Aorta (tissue), 5 donors: Measurements from ENCODE around the gene TAP1. TPM values are rescaled to one million over a fixed set of nuclear protein-coding genes. Genes with fewer than 3 reads are reported as not detected.
A peak's percentile ranks its signal among the peaks of the same experiment; 100 is the strongest.
"Not testable (repeated sequence)": the region's sequence is repeated elsewhere in the genome, so short reads cannot be mapped to it uniquely, and the experiment has no call there.

ENCODE experiments used
- ATAC-seq: fragments of 200-7000 bp; cut with Tn5 transposase; one replicate; pipeline ENCODE4 v1.9.1; 2022; ENCODE audit warnings: moderate library complexity; ENCODE audit not compliant: low FRiP score
- DNase-seq, 2 donors: peaks; one replicate each; pipeline ENCODE4 v3.0.0-alpha.2; 2020
- H3K27ac ChIP-seq, 2 donors: one replicate each; pipeline ENCODE4 v1.5.1; 2013; ENCODE audit warnings: low read length in 2 of 2, mild to moderate bottlenecking in 2 of 2, moderate library complexity in 2 of 2, control low read depth in 1 of 2, inconsistent platforms in 1 of 2, low read depth in 1 of 2
- H3K27me3 ChIP-seq, 2 donors: one replicate each; pipeline ENCODE4 v1.6.1; 2013; ENCODE audit warnings: control low read depth in 1 of 2, low read length in 1 of 2, mild to moderate bottlenecking in 1 of 2, moderate library complexity in 1 of 2; ENCODE audit not compliant: insufficient read depth in 2 of 2, control insufficient read depth in 1 of 2
- H3K36me3 ChIP-seq, 2 donors: one replicate each; pipeline ENCODE4 v1.6.1; 2013; ENCODE audit warnings: control low read depth in 1 of 2, low read length in 1 of 2, mild to moderate bottlenecking in 1 of 2; ENCODE audit not compliant: insufficient read depth in 2 of 2, control insufficient read depth in 1 of 2
- H3K4me1 ChIP-seq, 2 donors: one replicate each; pipeline ENCODE4 v1.6.1; 2013; ENCODE audit warnings: low read length in 2 of 2, control low read depth in 1 of 2, mild to moderate bottlenecking in 1 of 2, moderate library complexity in 1 of 2; ENCODE audit not compliant: insufficient read depth in 2 of 2, control insufficient read depth in 1 of 2
- H3K4me3 ChIP-seq, 2 donors: one replicate each; pipeline ENCODE4 v1.5.1; 2013; ENCODE audit warnings: low read length in 2 of 2, control low read depth in 1 of 2, mild to moderate bottlenecking in 1 of 2
- H3K9me3 ChIP-seq: one replicate; pipeline ENCODE4 v1.6.1; 2013; ENCODE audit warnings: mild to moderate bottlenecking, low read length; ENCODE audit not compliant: control insufficient read depth
- WGBS, 2 donors: extraction: QIAGEN DNeasy Blood & Tissue Kit; methylation state at CpG; one replicate each; pipeline ENCODE4 v1.1.7; 2013; 5-methylcytosine and 5-hydroxymethylcytosine counted together
- intact Hi-C, 2 donors: fragments of 100-400 bp; cut with DNase I; formaldehyde crosslinking; loops; one replicate each; pipeline versions ENCODE4 v1.14.2 to v1.15.0; 2022
- polyA plus RNA-seq, 2 donors: library from polyadenylated mRNA; stranded (reverse); fragments of 200-250 nt; gene quantifications; one replicate each; pipeline ENCODE4 v1.2.3, GENCODE V29; 2013
- total RNA-seq, 2 donors: library from RNA; stranded (reverse); fragmentation: NEBNext Ultra II Directional; extraction: Animal tissue kit (Norgen Biotek cat#: 25700); gene quantifications; one replicate each; pipeline ENCODE4 v1.2.1, GENCODE V29; 2021
- donor health status: healthy with polysubstance abuse.
- donor health status: Bipolar disorder and iron deficiency.
- donor health status: DM: no; HTN: no; CAD: no.
- donor health status: DM: no; HTN: no; CAD: no.
- donor health status: DM: yes; HTN: yes; CAD: no.

The TAP1 gene
- total and polyA plus RNA-seq, 4 donors: 14.4 to 48.3 (median 40.7) TPM

GRCh38 chr6:32809171-32809570, 44.3 kb downstream of the TAP1 start:
- no peaks in the 10 kb centered on the region for H3K36me3 ChIP-seq
- H3K9me3 ChIP-seq: no peaks in the 10 kb centered on the region
- no peak overlapping the region for H3K27ac ChIP-seq
- intact Hi-C loops: no loop called here
- H3K27me3 ChIP-seq: peaks cover 0 to 3% of the 10 kb centered on the region in 2 donors
- no peak for ATAC-seq
- no peak overlapping the region for H3K4me3 ChIP-seq
- no peaks in the 10 kb centered on the region for H3K4me1 ChIP-seq
- DNase-seq: no peak
- 3 to 39% methylated on average over 1 of the region's 1 CpG for WGBS, 2 donors

- Histone ChIP-seq H3K36me3 (no peaks in the 10 kb centered on the region), H3K27ac (no peak overlapping the region), H3K4me3 (no peak overlapping the region), H3K4me1 (no peaks in the 10 kb centered on the region), H3K27me3 (peaks cover 0 to 3% of the 10 kb centered on the region in 2 donors), H3K9me3 (no peaks in the 10 kb centered on the region)
- ATAC-seq: no peak
- WGBS, 2 donors: 71 to 75% methylated on average over 5 of the region's 5 CpGs
- no peak for DNase-seq
- intact Hi-C loops: no loop called here
These were observed 46.4 kb downstream of the TAP1 start for GRCh38 chr6:32807020-32807580.

GRCh38 chr6:32805404-32805803, 48.1 kb downstream of the TAP1 start:
- ATAC-seq, H3K36me3 ChIP-seq, H3K4me3 ChIP-seq, H3K27me3 ChIP-seq, H3K27ac ChIP-seq, DNase-seq, H3K4me1 ChIP-seq, intact Hi-C loops, H3K9me3 ChIP-seq: not testable (repeated sequence)

GRCh38 chr6:32803416-32803815, 50.1 kb downstream of the TAP1 start:
- no peak overlapping the region for H3K4me3 ChIP-seq
- no peak for DNase-seq
- no peaks in the 10 kb centered on the region for H3K36me3 ChIP-seq
- WGBS, 2 donors: 35 to 82% methylated on average over 2 of the region's 2 CpGs
- no peak overlapping the region for H3K27ac ChIP-seq
- intact Hi-C loops: no loop called here
- no peaks in the 10 kb centered on the region for H3K4me1 ChIP-seq
- no peaks in the 10 kb centered on the region for H3K27me3 ChIP-seq
- H3K9me3 ChIP-seq: peaks cover 2% of the 10 kb centered on the region
- ATAC-seq: no peak

- no peak overlapping the region for H3K4me3 ChIP-seq
- H3K9me3 ChIP-seq: peaks cover 2% of the 10 kb centered on the region
- no peak overlapping the region for H3K27ac ChIP-seq
- intact Hi-C loops: loop anchor here (5.0 kb wide), 1 partner anchor 382 kb away; no protein-coding TSS in a partner anchor
- ATAC-seq (no peak), DNase-seq (no peak)
- WGBS, 2 donors: 80 to 93% methylated on average over 3 of the region's 3 CpGs
- no peaks in the 10 kb centered on the region for H3K36me3 ChIP-seq
- H3K4me1 ChIP-seq: no peaks in the 10 kb centered on the region
- H3K27me3 ChIP-seq: no peaks in the 10 kb centered on the region
These were observed 53.8 kb downstream of the TAP1 start for GRCh38 chr6:32799740-32800139.

GRCh38 chr6:32799168-32799567, 54.3 kb downstream of the TAP1 start:
- Histone ChIP-seq H3K27ac (no peak overlapping the region), H3K9me3 (peaks cover 2% of the 10 kb centered on the region), H3K36me3 (no peaks in the 10 kb centered on the region), H3K4me1 (no peaks in the 10 kb centered on the region), H3K4me3 (no peak overlapping the region), H3K27me3 (no peaks in the 10 kb centered on the region)
- WGBS, 2 donors: 92 to 98% methylated on average over 3 of the region's 3 CpGs
- intact Hi-C loops: loop anchor here (5.0 kb wide), 1 partner anchor 382 kb away; no protein-coding TSS in a partner anchor
- no peak for DNase-seq
- no peak for ATAC-seq

GRCh38 chr6:32796848-32797776, 56.4 kb downstream of the TAP1 start:
- no peak overlapping the region for H3K27ac ChIP-seq
- H3K4me3 ChIP-seq: no peak overlapping the region
- 8% methylated on average over 30 of the region's 30 CpGs for WGBS, 2 donors
- intact Hi-C loops: loop anchor here (5.0 kb wide), 1 partner anchor 380 kb away; no protein-coding TSS in a partner anchor
- peaks cover 2% of the 10 kb centered on the region for H3K9me3 ChIP-seq
- ATAC-seq (peak; percentile 91), DNase-seq (peak; percentile 81 to 92)
- H3K27me3 ChIP-seq: no peaks in the 10 kb centered on the region
- no peaks in the 10 kb centered on the region for H3K4me1 ChIP-seq
- H3K36me3 ChIP-seq: no peaks in the 10 kb centered on the region
